Measurements from ENCODE around the gene NDUFB8.
"Not testable (repeated sequence)": the region's sequence is repeated elsewhere in the genome, so short reads cannot be mapped to it uniquely, and the experiment has no call there.

Gene NDUFB8

DNA sequence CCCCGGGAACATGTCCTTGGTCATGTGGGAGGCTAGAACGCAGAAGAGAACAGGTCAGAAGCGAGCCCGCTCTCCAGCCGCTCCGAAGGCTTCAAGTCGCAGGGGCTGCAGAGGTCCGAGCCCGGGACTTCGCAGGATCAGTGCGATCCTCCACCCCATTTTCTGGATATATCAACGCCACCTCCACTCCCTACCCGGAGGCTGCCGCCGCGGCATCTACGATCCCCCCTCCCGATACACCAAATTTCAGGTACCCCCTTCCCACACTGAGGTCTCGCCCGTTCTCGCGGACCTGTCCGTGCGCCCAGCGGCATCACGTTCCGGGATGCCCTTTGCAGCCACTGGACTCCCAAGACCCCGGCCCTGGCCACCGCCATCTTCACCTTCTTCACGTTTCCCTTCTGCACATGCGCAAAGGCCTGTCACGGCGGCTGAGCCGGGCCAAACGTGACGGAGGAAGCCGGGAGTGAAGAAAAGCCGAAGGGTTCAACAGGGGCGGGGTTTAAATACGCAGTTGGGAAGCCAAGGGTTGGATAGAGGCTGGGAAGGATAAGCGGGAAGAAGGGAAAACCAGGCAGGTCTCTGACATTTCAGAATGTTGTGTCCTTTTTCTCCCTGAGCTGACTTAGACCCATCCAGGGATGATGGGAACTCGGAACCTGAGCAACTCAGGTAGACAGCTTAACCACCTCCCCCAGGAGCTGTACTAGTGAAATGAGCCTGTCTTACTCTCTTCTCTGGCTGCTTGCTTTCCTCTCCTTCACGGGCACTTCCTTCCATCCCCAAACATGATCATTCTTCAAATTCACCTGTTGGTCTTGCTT, at the start of gene NDUFB8:
Gene NDUFB8, minus strand, starts transcription at position 397 of the 824 bp plus-strand sequence. Its CDS starts 20 bp downstream, at position 377.
- peak; percentile 85 for DNase-seq (ENCODE audit: low spot score)
- no peak for TF ChIP-seq CTCF (IDR thresholded peaks at IDR 0.05; ENCODE audit: extremely low read depth, missing control alignments)

DNA sequence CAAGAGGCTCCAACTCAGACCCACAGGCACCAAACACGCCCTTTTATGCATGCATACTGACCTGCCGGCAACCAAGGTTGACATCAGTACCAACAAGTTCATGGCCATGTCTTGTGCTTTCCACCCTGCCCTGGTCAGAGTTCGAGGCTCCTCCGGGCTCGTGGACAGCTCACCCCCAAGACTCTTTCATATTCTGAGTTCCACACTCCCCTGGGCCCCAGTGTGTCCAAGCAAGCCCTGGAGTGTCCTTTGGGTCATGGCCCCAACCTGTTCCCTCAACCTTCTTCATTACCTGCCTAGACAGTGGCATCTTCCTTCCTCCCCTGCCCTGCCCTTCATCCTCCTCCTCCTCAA, 46.6 kb upstream of the NDUFB8 start:
- no peak for DNase-seq (ENCODE audit: low spot score)
- no peak for TF ChIP-seq CTCF (IDR thresholded peaks at IDR 0.05; ENCODE audit: extremely low read depth, missing control alignments)

DNA sequence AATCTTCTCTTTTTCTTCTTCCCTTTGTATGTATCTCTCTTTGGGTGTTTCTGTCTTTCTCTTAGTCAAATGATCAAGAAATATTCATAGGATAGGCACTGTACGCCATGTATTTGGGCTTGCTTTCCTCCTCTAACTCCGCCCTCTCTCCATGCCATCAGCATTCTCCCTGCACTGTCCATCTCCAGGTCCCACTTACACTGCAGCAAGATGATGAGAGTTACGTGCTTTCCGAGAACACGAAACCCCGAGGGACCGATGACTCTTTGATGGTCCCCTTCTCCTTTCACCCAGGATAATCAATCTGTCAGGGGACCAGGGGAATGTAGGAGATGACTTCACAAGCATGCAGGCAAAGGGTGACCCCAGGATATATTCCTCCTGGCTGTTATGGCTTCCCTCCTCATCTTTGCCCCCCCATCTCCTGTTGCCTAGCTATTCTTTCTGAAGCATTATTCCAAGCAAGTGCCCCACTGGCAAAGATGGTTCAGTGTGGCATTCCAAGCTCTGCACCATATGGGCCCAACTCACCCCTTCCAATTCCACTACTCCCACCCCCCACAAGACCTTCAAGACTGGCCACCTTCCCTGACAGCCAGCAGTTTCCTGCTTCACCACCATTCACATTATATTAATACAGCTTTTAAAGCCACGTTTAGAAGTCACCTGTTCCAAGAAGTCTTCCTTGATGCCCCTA, 46.1 kb upstream of the NDUFB8 start:
- DNase-seq (ENCODE audit: low spot score): no peak
- TF ChIP-seq CTCF (IDR thresholded peaks at IDR 0.05; ENCODE audit: extremely low read depth, missing control alignments): no peak

- not testable (repeated sequence) for DNase-seq (ENCODE audit: low spot score)
Measured at GRCh38 chr10:100575146-100575545, 45.5 kb upstream of the NDUFB8 start.

DNA sequence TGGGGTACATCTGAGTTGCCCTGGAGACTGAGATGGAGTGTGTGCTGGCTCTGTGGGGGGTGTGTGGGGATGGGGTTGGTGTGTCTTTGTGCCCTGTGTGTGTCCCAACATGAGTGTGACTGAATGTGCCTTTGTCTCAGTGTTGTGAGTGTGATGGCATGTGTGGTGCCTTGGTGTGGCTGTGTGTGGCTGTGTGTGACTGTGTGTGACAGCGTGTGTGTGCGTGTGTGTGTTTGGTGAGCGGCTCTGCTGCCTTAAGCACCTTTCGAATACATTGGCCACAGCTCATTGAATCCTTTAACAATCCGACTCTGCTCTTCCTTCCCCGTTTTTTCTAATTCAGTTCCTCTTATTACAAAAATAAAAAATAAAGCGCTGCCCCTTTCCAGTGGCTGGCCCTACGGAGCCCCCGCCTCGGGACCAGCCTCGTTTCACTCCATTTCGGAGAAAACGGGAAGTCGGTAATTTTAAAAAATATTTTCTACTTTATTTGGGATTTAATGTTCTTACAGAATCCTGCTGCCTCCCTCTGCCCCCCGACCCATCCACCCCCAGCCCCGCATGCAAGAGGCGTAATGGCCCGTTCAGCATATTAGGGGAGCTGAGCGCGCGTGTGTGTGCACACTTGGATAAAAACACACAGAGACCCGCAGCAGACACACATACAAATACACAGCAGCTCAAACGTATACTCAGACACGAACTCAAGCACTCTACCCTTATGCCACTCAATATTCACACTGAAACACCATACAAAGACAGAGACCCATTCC, 41.6 kb upstream of the NDUFB8 start:
- TF ChIP-seq CTCF (IDR thresholded peaks at IDR 0.05; ENCODE audit: extremely low read depth, missing control alignments): no peak
- no peak for DNase-seq (ENCODE audit: low spot score)

DNA sequence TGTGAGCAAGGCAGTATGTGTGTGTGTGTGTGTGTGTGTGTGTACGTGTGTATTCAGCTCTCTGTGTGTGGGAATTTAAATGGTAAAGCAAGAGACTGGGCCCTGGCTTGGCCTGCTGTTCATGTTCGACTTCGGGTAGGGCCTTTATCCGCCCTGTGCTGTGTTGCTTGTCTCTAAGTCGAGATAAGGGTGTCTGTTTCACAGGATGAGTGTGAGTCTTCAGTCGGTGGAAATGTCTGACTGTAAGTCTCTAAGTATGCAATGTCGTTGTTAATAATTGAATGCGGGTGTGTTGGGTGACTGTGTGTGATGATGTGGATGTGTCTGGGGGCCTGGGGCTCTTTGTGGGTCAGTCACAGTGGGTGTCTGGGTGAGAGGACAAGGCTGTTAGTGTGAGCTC, 40.8 kb upstream of the NDUFB8 start:
- no peak for TF ChIP-seq CTCF (IDR thresholded peaks at IDR 0.05; ENCODE audit: extremely low read depth, missing control alignments)
- no peak for DNase-seq (ENCODE audit: low spot score)

GRCh38 chr10:100569687-100570481, 40.2 kb upstream of the NDUFB8 start:
- no peak for TF ChIP-seq CTCF (IDR thresholded peaks at IDR 0.05; ENCODE audit: extremely low read depth, missing control alignments)
- DNase-seq (ENCODE audit: low spot score): no peak

Data from GM20000 (cell line).